ENCODE measurements around the gene CHRNA10. TPM values are rescaled to one million over a fixed set of nuclear protein-coding genes. Genes with fewer than 3 reads are reported as not detected.

Gene CHRNA10, protein sequence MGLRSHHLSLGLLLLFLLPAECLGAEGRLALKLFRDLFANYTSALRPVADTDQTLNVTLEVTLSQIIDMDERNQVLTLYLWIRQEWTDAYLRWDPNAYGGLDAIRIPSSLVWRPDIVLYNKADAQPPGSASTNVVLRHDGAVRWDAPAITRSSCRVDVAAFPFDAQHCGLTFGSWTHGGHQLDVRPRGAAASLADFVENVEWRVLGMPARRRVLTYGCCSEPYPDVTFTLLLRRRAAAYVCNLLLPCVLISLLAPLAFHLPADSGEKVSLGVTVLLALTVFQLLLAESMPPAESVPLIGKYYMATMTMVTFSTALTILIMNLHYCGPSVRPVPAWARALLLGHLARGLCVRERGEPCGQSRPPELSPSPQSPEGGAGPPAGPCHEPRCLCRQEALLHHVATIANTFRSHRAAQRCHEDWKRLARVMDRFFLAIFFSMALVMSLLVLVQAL
- 2.4 TPM for polyA plus RNA-seq
- long read RNA-seq, donor 1: 0 reads
- long read RNA-seq, donor 2: 0 reads
- long read RNA-seq, donor 3: 0 reads
- long read RNA-seq, donor 4: 0 reads
- long read RNA-seq, donor 5: 0 reads
- long read RNA-seq, donor 6: 0 reads
- long read RNA-seq, donor 7: 0 reads
- long read RNA-seq, donor 8: 0 reads
- long read RNA-seq, donor 9: 0 reads
- long read RNA-seq, donor 10, partial matches to known transcripts: 0 of 1 reads
- long read RNA-seq, donor 10, other reads (novel, unspliced or antisense): 0 of 1 reads
- long read RNA-seq, donor 11: 0 reads

DNA sequence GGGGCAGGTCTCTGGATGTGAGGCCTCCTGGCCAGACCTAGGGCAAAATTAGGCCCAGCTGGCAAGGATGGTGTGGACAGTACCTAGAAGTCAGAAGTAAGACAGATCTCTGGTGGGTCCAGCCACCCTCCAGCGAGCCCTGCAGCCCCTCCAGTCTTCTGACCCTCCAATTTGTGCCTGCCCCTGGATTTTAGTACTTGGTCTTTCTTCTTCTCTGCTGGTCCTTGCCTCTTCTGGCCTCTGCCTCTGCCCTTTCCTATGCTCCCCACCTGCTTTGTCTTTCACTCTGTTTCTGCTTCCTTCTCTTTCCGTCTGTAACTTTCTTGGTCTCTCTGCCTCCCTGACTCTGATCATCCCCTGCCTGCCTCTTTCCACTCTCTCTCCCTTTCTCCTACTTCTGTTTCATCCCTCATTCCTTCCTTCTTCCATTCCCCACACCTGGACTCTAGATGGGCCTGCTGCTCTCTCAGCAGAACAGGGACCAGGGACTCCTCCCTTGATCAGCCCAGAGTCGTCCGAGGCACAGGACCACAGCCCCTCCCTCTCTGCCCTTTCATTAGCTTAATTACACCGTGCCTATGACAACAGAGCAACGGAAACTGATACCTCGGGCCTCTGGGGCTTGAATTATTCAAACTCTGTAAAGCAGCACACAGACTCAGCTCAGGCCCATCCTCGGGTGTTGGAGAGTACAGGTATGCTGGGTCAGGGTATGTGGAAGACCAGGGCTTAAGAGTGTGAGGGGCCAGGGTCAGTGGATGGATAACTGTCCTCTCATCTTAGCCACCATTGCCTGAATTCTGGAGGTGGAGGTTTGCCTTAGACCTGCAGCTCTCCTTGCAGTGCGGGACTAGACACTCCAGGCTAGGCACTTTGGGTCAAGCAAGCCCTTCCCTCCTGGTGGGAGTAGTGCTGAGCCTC lies at the start of gene CHRNA10:
Gene CHRNA10, minus strand, starts transcription at position 51 of the 921 bp plus-strand sequence. CDS start 72 bp downstream, outside the sequence.
- WGBS (ENCODE audit: insufficient coverage, low lambda C conversion rate): 73% methylated on average over 3 of the region's 9 CpGs
- no peak for DNase-seq
- no peak within 1 kb of the TSS for H3K27ac ChIP-seq (ENCODE audit: low read length)

DNA sequence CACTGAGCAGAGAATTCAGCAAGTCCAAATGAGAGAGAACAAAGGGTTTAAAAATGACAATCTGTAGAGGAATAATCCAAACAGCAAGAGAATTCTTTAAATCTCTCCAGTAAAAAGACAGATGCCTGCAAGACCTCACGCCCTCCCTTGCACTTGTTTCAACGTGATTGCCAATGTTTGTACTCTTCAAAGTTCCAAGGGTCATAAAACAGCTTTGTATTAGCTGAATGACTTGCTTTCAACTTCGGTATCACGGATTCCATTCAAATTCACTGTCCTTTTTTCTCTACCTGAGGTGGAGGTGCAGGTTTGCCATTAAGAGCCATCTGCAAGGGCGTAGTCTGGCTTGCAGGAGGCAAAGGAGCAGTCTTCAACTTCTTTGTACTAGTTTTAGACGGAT lies 41.1 kb upstream of the CHRNA10 start:
- H3K4me1 ChIP-seq (ENCODE audit: control insufficient read depth, insufficient read depth, low read length): peaks cover 7% of the 10 kb centered on the region
- WGBS (ENCODE audit: insufficient coverage, low lambda C conversion rate): no CpG with 5 or more reads among the region's 6 CpGs
- peak in 1 of 2 donors; percentile 50 for DNase-seq
- H3K27me3 ChIP-seq (ENCODE audit: control insufficient read depth, insufficient read depth, low read length): no peaks in the 10 kb centered on the region
- H3K27ac ChIP-seq (ENCODE audit: low read length): no peak overlapping the region
- H3K9me3 ChIP-seq (ENCODE audit: control insufficient read depth, low read depth, low read length): no peaks in the 10 kb centered on the region
- peaks cover 81% of the 10 kb centered on the region for H3K36me3 ChIP-seq (ENCODE audit: control insufficient read depth, insufficient read depth, low read length)
- H3K4me3 ChIP-seq (ENCODE audit: low read length): no peak overlapping the region

More for the DNA sequence above, at the start of gene CHRNA10:
- Histone ChIP-seq H3K9me3 (ENCODE audit: control insufficient read depth, low read depth, low read length) (no peaks in the 10 kb centered on the region), H3K4me3 (ENCODE audit: low read length) (no peak within 1 kb of the TSS), H3K36me3 (ENCODE audit: control insufficient read depth, insufficient read depth, low read length) (peaks cover 78% of the 10 kb centered on the region), H3K27me3 (ENCODE audit: control insufficient read depth, insufficient read depth, low read length) (no peaks in the 10 kb centered on the region), H3K4me1 (ENCODE audit: control insufficient read depth, insufficient read depth, low read length) (no peaks in the 10 kb centered on the region)

DNA sequence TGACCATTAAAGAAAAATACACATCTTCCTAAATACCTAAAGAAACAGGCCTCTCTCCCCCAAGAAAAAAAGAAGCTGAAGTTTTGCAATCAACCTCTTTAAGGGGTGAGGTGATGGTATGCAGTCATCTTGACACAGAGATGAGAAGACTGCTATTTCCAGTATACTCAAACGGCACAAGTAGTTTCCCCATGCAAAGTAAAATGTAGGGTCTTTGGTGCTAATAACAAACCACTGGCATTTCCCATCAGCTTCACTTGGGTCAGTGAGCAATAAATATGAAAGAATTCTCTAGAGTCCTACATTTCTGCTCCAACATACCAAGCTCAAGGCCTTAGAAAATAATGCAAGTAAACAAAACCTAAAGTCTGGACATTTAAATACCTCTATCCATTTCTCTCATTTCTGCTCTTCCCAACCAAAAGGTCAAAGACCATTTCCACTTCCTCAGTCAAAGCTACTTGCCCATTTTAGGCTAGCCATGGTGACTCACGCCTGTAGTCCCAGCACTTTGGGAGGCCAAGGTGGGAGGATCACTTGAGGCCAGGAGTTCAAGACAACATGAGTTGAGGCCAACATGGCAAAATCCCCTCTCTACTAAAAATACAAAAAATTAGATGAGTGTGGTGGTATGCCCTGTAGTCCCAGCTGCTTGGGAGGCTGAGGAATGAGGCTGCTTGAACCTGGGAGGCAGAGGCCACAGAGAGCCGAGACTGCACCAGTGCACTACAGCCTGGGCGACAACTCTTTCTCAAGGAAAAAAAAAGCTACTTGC lies 39.5 kb upstream of the CHRNA10 start:
- no CpG with 5 or more reads among the region's 4 CpGs for WGBS (ENCODE audit: insufficient coverage, low lambda C conversion rate)
- Histone ChIP-seq H3K4me3 (ENCODE audit: low read length) (no peak overlapping the region), H3K27me3 (ENCODE audit: control insufficient read depth, insufficient read depth, low read length) (no peaks in the 10 kb centered on the region), H3K4me1 (ENCODE audit: control insufficient read depth, insufficient read depth, low read length) (peaks cover 7% of the 10 kb centered on the region), H3K9me3 (ENCODE audit: control insufficient read depth, low read depth, low read length) (no peaks in the 10 kb centered on the region), H3K27ac (ENCODE audit: low read length) (no peak overlapping the region), H3K36me3 (ENCODE audit: control insufficient read depth, insufficient read depth, low read length) (peaks cover 76% of the 10 kb centered on the region)
- DNase-seq: no peak

DNA sequence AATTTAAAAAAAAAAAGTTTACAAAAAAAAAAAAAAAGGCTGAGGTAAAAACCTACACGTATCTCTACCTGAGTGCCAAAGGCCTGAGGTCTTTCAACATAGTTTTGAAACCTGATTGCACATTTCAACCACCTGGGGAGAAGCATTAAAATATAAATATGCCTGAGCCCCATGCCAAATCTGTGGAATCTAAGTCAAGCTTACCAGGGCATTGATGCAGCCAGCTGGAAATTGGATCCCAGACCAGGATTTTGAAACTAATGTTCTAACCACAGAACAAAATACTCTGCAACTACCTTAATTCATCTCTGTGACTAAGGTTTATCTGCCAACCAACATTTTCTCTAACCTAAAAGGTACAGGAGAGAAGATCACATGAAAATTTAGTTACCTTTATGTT lies 38.8 kb upstream of the CHRNA10 start:
- peaks cover 77% of the 10 kb centered on the region for H3K36me3 ChIP-seq (ENCODE audit: control insufficient read depth, insufficient read depth, low read length)
- peaks cover 7% of the 10 kb centered on the region for H3K4me1 ChIP-seq (ENCODE audit: control insufficient read depth, insufficient read depth, low read length)
- H3K27ac ChIP-seq (ENCODE audit: low read length): no peak overlapping the region
- no peak for DNase-seq
- no peaks in the 10 kb centered on the region for H3K9me3 ChIP-seq (ENCODE audit: control insufficient read depth, low read depth, low read length)
- H3K4me3 ChIP-seq (ENCODE audit: low read length): no peak overlapping the region
- no CpG with 5 or more reads among the region's 1 CpG for WGBS (ENCODE audit: insufficient coverage, low lambda C conversion rate)
- no peaks in the 10 kb centered on the region for H3K27me3 ChIP-seq (ENCODE audit: control insufficient read depth, insufficient read depth, low read length)

DNA sequence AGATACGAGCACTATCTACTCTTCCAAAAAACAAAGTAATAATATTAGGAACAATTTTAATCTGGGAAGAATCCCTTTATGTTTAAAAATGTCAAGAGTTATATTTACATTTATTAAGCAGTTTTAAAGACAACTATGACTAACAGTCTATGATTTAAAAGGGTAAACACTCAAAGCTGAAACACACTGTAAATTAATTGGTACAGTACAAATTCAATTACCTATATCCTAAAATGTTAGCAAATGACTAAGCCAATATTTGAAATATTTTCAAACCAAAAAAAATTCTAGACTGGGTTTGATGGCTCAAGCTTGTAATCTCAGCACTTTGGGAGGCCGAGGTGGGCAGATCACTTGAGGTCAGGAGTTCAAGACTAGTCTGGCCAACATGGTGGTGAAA lies 36.0 kb upstream of the CHRNA10 start:
- Histone ChIP-seq H3K9me3 (ENCODE audit: control insufficient read depth, low read depth, low read length) (no peaks in the 10 kb centered on the region), H3K4me3 (ENCODE audit: low read length) (no peak overlapping the region), H3K27me3 (ENCODE audit: control insufficient read depth, insufficient read depth, low read length) (no peaks in the 10 kb centered on the region), H3K27ac (ENCODE audit: low read length) (no peak overlapping the region), H3K36me3 (ENCODE audit: control insufficient read depth, insufficient read depth, low read length) (peaks cover 79% of the 10 kb centered on the region), H3K4me1 (ENCODE audit: control insufficient read depth, insufficient read depth, low read length) (peaks cover 2% of the 10 kb centered on the region)
- no peak for DNase-seq
- no CpG with 5 or more reads among the region's 2 CpGs for WGBS (ENCODE audit: insufficient coverage, low lambda C conversion rate)

DNA sequence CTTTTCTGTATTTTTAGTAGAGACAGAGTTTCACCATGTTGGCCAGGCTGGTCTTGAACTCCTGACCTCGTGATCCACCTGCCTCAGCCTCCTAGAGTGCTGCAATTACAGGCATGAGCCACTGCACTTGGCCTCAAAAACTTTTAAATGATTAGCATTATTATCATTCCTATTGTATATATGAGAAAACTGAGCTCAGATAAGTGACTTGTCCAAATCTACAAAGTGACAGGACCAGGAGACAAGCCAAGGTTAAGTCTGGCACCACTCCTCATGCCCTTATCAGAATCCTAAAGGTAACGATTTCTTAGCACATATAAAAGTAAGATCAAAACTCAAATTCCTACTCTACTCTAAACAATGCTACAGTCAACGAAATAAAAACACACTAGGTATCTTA lies 32.2 kb upstream of the CHRNA10 start:
- Histone ChIP-seq H3K9me3 (ENCODE audit: control insufficient read depth, low read depth, low read length) (no peaks in the 10 kb centered on the region), H3K27ac (ENCODE audit: low read length) (no peak overlapping the region), H3K27me3 (ENCODE audit: control insufficient read depth, insufficient read depth, low read length) (no peaks in the 10 kb centered on the region), H3K4me3 (ENCODE audit: low read length) (no peak overlapping the region), H3K4me1 (ENCODE audit: control insufficient read depth, insufficient read depth, low read length) (no peaks in the 10 kb centered on the region), H3K36me3 (ENCODE audit: control insufficient read depth, insufficient read depth, low read length) (peaks cover 80% of the 10 kb centered on the region)
- DNase-seq: no peak
- no CpG with 5 or more reads among the region's 3 CpGs for WGBS (ENCODE audit: insufficient coverage, low lambda C conversion rate)

DNA sequence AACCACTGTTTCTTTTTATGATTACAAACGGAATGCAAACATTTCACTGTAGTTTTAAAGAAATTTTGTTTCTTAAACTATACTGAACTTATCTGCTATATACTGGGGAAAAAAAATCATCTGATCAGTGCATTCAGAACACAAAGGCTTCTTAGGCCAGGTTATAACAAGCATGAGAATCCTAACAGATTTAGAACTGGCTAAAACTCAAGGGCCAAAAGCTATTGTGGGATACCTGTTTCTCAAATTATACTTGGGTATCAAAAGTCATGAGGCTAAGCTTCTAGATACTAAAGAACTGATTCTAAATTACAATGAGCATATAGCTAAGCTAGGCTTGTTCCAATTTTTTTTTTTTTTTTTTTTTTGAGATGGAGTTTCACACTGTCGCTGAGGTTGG lies 29.7 kb upstream of the CHRNA10 start:
- H3K36me3 ChIP-seq (ENCODE audit: control insufficient read depth, insufficient read depth, low read length): peaks cover 80% of the 10 kb centered on the region
- H3K27me3 ChIP-seq (ENCODE audit: control insufficient read depth, insufficient read depth, low read length): no peaks in the 10 kb centered on the region
- no peaks in the 10 kb centered on the region for H3K4me1 ChIP-seq (ENCODE audit: control insufficient read depth, insufficient read depth, low read length)
- H3K27ac ChIP-seq (ENCODE audit: low read length): no peak overlapping the region
- no peak for DNase-seq
- no peaks in the 10 kb centered on the region for H3K9me3 ChIP-seq (ENCODE audit: control insufficient read depth, low read depth, low read length)
- 83% methylated on average over 1 of the region's 2 CpGs for WGBS (ENCODE audit: insufficient coverage, low lambda C conversion rate)
- no peak overlapping the region for H3K4me3 ChIP-seq (ENCODE audit: low read length)

DNA sequence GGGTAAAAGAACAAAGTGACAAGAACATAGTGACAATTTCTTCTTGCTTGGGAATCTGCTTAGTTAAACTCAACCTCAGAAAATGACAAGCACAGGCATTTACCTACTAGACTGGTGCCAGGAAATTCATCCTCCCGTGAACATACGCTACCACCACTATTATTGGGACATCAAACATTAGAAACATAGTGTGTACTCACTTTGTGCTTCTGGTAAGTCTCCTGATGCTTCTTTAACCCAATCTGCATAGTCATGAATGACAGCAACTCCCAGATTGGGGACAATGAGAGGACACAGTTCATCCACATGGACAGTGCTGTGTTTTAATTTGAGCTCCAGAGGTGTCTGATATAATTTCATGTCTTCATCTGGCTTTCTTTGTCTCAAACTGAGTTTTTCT lies 29.2 kb upstream of the CHRNA10 start:
- Histone ChIP-seq H3K36me3 (ENCODE audit: control insufficient read depth, insufficient read depth, low read length) (peaks cover 79% of the 10 kb centered on the region), H3K27me3 (ENCODE audit: control insufficient read depth, insufficient read depth, low read length) (no peaks in the 10 kb centered on the region), H3K4me3 (ENCODE audit: low read length) (no peak overlapping the region), H3K9me3 (ENCODE audit: control insufficient read depth, low read depth, low read length) (no peaks in the 10 kb centered on the region), H3K4me1 (ENCODE audit: control insufficient read depth, insufficient read depth, low read length) (no peaks in the 10 kb centered on the region), H3K27ac (ENCODE audit: low read length) (no peak overlapping the region)
- DNase-seq: no peak
- WGBS (ENCODE audit: insufficient coverage, low lambda C conversion rate): no CpG with 5 or more reads among the region's 2 CpGs

DNA sequence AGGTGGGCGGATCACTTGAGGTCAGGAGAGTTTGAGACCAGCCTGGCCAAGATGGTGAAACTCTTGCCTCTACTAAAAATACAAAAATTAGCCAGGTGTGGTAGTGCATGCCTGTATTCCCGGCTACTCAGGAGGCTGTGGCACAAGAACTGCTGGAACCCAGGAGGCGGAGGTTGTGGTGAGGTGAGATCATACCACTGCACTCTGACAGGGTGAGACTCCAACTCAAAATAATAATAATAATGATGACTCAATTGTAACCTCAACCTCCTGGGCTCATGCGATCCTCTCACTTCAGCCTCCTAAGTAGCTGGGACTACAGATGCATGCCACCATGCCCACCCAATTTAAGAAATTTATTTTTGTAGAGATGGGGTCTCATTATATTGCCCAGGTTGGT lies 15.6 kb upstream of the CHRNA10 start:
- Histone ChIP-seq H3K36me3 (ENCODE audit: control insufficient read depth, insufficient read depth, low read length) (peaks cover 64% of the 10 kb centered on the region), H3K27ac (ENCODE audit: low read length) (no peak overlapping the region), H3K4me3 (ENCODE audit: low read length) (no peak overlapping the region), H3K9me3 (ENCODE audit: control insufficient read depth, low read depth, low read length) (no peaks in the 10 kb centered on the region), H3K27me3 (ENCODE audit: control insufficient read depth, insufficient read depth, low read length) (no peaks in the 10 kb centered on the region), H3K4me1 (ENCODE audit: control insufficient read depth, insufficient read depth, low read length) (no peaks in the 10 kb centered on the region)
- DNase-seq: no peak
- WGBS (ENCODE audit: insufficient coverage, low lambda C conversion rate): no CpG with 5 or more reads among the region's 4 CpGs

All from large intestine (tissue), 12 donors.